CD4-positive, alpha-beta T cell (primary cell): ENCODE measurements around the gene FASN. TPM values are rescaled to one million over a fixed set of nuclear protein-coding genes. Genes with fewer than 3 reads are reported as not detected.

Experiments
- ATAC-seq: fragments of 200-7000 bp; cut with Tn5 transposase; one replicate; pipeline ENCODE4 v1.10.0; 2022; ENCODE audit warnings: mild to moderate bottlenecking; ENCODE audit not compliant: poor library complexity
- CTCF ChIA-PET: fragments of 350-600 bp; sonication (Branson Sonifier 250); formaldehyde crosslinking; loops from one replicate; lab custom pipeline; 2021; ENCODE audit warnings: antibody characterized with exemption, inconsistent platforms; lab: Charles Lee
- POLR2A ChIA-PET: fragments of 350-600 bp; sonication (Branson Sonifier 250); formaldehyde crosslinking; loops from one replicate; lab custom pipeline; 2021; ENCODE audit warnings: antibody characterized with exemption, inconsistent platforms; lab: Charles Lee
- DNase-seq, 14 experiments: peaks; one replicate each; pipeline ENCODE4 v3.0.0-alpha.2; 2013 to 2020; ENCODE audit warnings: mixed read lengths in 2 of 14
- H3K27ac ChIP-seq, 2 donors: one replicate each; pipeline versions ENCODE4 v1.5.1 to v1.7.0; 2013; ENCODE audit warnings: low read length in 2 of 2, low read depth in 1 of 2, mild to moderate bottlenecking in 1 of 2
- H3K27me3 ChIP-seq, 2 experiments: 1 replicate in 1 of 2; 2 replicates in 1 of 2; pipeline versions ENCODE4 v1.6.1 to v1.7.0; 2013; ENCODE audit warnings: low read length in 2 of 2, control low read depth in 1 of 2, mild to moderate bottlenecking in 1 of 2, moderate library complexity in 1 of 2; ENCODE audit not compliant: insufficient read depth in 2 of 2, control insufficient read depth in 1 of 2
- H3K36me3 ChIP-seq: one replicate; pipeline ENCODE4 v1.6.1; 2013; ENCODE audit warnings: low read length, control low read depth; ENCODE audit not compliant: insufficient read depth
- H3K4me1 ChIP-seq: one replicate; pipeline ENCODE4 v1.6.1; 2013; ENCODE audit warnings: low read length, control low read depth; ENCODE audit not compliant: insufficient read depth
- H3K4me3 ChIP-seq: one replicate; pipeline ENCODE4 v1.5.1; 2013; ENCODE audit warnings: mild to moderate bottlenecking, low read length, moderate library complexity
- H3K9me3 ChIP-seq, 2 experiments: 1 replicate in 1 of 2; 2 replicates in 1 of 2; pipeline versions ENCODE4 v1.6.1 to v1.7.0; 2013; ENCODE audit warnings: low read length in 2 of 2, mild to moderate bottlenecking in 2 of 2, control low read depth in 1 of 2, moderate library complexity in 1 of 2; ENCODE audit not compliant: control insufficient read depth in 1 of 2, insufficient read depth in 1 of 2
- H3K27ac Mint-ChIP-seq: one replicate; pipeline ENCODE4 v1.8.0; 2020; ENCODE audit warnings: mixed read lengths
- H3K27me3 Mint-ChIP-seq: one replicate; pipeline ENCODE4 v1.8.0; 2021; ENCODE audit warnings: mixed read lengths
- H3K36me3 Mint-ChIP-seq: one replicate; pipeline ENCODE4 v1.8.0; 2021; ENCODE audit warnings: low read depth, mixed read lengths
- H3K4me1 Mint-ChIP-seq: one replicate; pipeline ENCODE4 v1.8.0; 2021; ENCODE audit warnings: low read depth, mixed read lengths
- H3K4me3 Mint-ChIP-seq: one replicate; pipeline ENCODE4 v1.8.0; 2020; ENCODE audit warnings: mild to moderate bottlenecking, mixed read lengths
- H3K9me3 Mint-ChIP-seq: one replicate; pipeline ENCODE4 v1.8.0; 2020; ENCODE audit warnings: mixed read lengths
- intact Hi-C, 2 experiments: fragments of 100-400 bp; cut with DNase I in 1 of 2; cut with micrococcal nuclease in 1 of 2; formaldehyde crosslinking; loops; one replicate each; pipeline versions ENCODE4 v1.15.1 to v1.9.0; 2023 to 2025; cut with DNase I, micrococcal nuclease
- total RNA-seq, 174 experiments: library from RNA in 2 of 174; stranded (reverse) in 2 of 174; gene quantifications; one replicate each; pipeline ENCODE4 v1.2.3 and lab custom pipeline; 2021 to 2026
- TF ChIP-seq, protein P1 (sequence below): fragments of 200-600 bp; IDR thresholded peaks from one replicate; pipeline ENCODE4 v1.8.0; 2022; ENCODE audit warnings: antibody characterized with exemption, mild to moderate bottlenecking

FASN gene
- total RNA-seq, 2 experiments from 2014 or later, result 168 to 174 TPM

DNA sequence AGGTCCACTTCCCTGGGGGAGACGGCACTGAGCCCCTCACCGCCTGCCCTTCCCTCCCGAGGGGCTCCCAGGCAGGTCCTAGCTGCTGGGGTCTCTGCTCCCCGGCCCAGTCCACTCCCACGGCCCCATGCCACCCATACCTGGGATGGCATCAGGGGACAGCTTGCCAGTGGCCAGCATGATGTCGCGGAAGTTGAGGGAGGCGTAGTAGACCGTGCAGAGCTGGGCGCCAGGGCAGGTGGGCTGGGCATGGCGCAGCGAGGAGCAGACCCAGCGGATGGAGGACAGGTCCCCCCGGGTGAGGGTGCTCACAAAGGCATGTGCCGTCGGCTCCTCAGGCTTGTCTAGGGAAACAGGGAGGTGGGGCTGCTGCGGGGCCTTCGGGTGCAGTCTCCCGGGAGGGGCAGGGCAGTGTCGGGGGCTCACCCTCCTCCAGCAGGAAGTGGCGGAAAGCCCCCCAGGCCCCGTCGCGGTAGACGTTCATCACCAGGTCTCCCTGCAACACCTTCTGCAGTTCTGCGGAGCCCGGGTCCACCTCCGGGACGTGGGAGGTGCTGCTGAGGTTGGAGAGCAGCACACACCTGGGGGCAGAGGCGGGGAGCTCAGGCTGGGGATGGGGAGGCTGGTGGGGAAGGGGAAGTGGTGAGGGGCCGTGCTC is 13.5 kb downstream of the FASN start:
- Histone ChIP-seq H3K4me3 (no peak overlapping the region), H3K27me3 (no peaks in the 10 kb centered on the region), H3K27ac (no peak overlapping the region), H3K36me3 (peaks cover 87% of the 10 kb centered on the region), H3K4me1 (no peaks in the 10 kb centered on the region), H3K9me3 (no peaks in the 10 kb centered on the region)
- Mint-ChIP-seq H3K36me3 (peaks cover 25% of the 10 kb centered on the region), H3K27ac (no peak overlapping the region), H3K9me3 (no peaks in the 10 kb centered on the region), H3K4me1 (no peaks in the 10 kb centered on the region), H3K4me3 (no peak overlapping the region), H3K27me3 (no peaks in the 10 kb centered on the region)
- ChIA-PET POLR2A (no interaction called here), CTCF (no interaction called here)
- no peak for ATAC-seq
- DNase-seq, result peak in 1 of 14 experiments; percentile 10
- intact Hi-C loops, result no loop called here
- TF ChIP-seq, protein P1, sequence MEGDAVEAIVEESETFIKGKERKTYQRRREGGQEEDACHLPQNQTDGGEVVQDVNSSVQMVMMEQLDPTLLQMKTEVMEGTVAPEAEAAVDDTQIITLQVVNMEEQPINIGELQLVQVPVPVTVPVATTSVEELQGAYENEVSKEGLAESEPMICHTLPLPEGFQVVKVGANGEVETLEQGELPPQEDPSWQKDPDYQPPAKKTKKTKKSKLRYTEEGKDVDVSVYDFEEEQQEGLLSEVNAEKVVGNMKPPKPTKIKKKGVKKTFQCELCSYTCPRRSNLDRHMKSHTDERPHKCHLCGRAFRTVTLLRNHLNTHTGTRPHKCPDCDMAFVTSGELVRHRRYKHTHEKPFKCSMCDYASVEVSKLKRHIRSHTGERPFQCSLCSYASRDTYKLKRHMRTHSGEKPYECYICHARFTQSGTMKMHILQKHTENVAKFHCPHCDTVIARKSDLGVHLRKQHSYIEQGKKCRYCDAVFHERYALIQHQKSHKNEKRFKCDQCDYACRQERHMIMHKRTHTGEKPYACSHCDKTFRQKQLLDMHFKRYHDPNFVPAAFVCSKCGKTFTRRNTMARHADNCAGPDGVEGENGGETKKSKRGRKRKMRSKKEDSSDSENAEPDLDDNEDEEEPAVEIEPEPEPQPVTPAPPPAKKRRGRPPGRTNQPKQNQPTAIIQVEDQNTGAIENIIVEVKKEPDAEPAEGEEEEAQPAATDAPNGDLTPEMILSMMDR, result no peak

- DNase-seq, result peak in 1 of 14 experiments; percentile 1
- TF ChIP-seq, protein P1, result no peak
- no peaks in the 10 kb centered on the region for H3K9me3 Mint-ChIP-seq
- Histone ChIP-seq H3K4me1 (no peaks in the 10 kb centered on the region), H3K36me3 (peaks cover 85% of the 10 kb centered on the region), H3K27me3 (no peaks in the 10 kb centered on the region), H3K9me3 (no peaks in the 10 kb centered on the region), H3K4me3 (no peak overlapping the region), H3K27ac (no peak overlapping the region)
- no peak for ATAC-seq
- H3K4me1 Mint-ChIP-seq, result no peaks in the 10 kb centered on the region
- H3K36me3 Mint-ChIP-seq, result peaks cover 30% of the 10 kb centered on the region
- POLR2A ChIA-PET, result no interaction called here
- CTCF ChIA-PET, result no interaction called here
- no peaks in the 10 kb centered on the region for H3K27me3 Mint-ChIP-seq
- no peak overlapping the region for H3K27ac Mint-ChIP-seq
- intact Hi-C loops, result no loop called here
- no peak overlapping the region for H3K4me3 Mint-ChIP-seq
Observed at GRCh38 chr17:82083533-82084359, 14.3 kb downstream of the FASN start.

DNA sequence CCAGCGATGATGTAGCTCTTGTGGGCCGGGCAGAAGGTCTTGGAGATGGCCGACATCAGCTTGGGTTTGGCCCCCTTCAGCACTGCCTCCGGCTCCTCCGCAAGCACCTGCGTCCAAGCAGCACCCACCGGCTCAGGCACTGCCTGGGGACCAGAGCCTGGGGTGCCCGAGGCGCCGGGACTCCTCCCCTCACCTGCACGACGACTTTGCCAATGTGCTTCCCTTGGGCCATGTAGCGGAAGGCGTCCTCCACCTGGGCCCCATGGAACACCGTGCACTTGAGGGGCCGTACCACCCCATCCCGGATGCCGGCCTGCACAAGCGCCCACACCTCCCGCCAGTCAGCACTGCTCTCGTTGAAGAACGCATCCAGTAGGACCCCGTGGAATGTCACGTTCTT is 15.0 kb downstream of the FASN start:
- TF ChIP-seq, protein P1, result no peak
- Histone ChIP-seq H3K9me3 (no peaks in the 10 kb centered on the region), H3K27me3 (no peaks in the 10 kb centered on the region), H3K4me3 (no peak overlapping the region), H3K4me1 (no peaks in the 10 kb centered on the region), H3K36me3 (peaks cover 77% of the 10 kb centered on the region), H3K27ac (peak overlapping the region in 1 of 2 donors; percentile 44)
- Mint-ChIP-seq H3K4me1 (no peaks in the 10 kb centered on the region), H3K27me3 (no peaks in the 10 kb centered on the region), H3K27ac (no peak overlapping the region), H3K4me3 (no peak overlapping the region), H3K9me3 (no peaks in the 10 kb centered on the region), H3K36me3 (peaks cover 30% of the 10 kb centered on the region)
- ChIA-PET POLR2A (no interaction called here), CTCF (no interaction called here)
- ATAC-seq, result no peak
- DNase-seq, result no peak
- intact Hi-C loops, result no loop called here
